ENCODE data around the gene TOE1.

DNA sequence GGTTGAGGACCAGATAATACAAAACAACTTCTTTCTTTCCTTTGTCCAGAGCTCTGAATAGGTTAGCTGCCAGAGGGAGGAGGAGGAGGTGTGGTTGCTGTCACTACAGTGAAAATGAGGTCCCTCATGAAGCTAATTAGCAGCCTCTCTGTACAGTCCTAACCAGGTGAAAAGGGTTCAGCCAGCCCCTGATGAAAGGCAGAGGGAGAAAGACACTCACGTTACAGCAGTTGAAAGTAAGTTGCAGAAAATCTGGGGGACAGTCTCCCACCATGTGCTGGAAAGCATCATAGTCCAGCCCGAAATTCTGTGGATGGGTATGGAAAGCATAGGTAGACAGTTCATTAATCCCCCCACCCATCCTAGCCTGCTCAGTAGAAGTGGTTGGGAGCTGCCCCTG is 6.5 kb downstream of the TOE1 start:
- no peak for TF ChIP-seq EP300 (IDR thresholded peaks at IDR 0.05; ENCODE audit: borderline replicate concordance)
- no peak for TF ChIP-seq TAF1 (IDR thresholded peaks at IDR 0.05; ENCODE audit: low read depth)
- no peak for TF ChIP-seq MAX (IDR thresholded peaks at IDR 0.05)
- no peak for TF ChIP-seq CEBPB (IDR thresholded peaks at IDR 0.05)
- no peak for TF ChIP-seq TEAD4 (IDR thresholded peaks at IDR 0.05)
- TF ChIP-seq REST (IDR thresholded peaks at IDR 0.05; ENCODE audit: low read depth) = no peak
- TF ChIP-seq EGR1 (IDR thresholded peaks at IDR 0.05) = no peak
- no peak for TF ChIP-seq YY1 (IDR thresholded peaks at IDR 0.05; ENCODE audit: low read depth)
- TF ChIP-seq TCF12 (IDR thresholded peaks at IDR 0.05; ENCODE audit: low read depth) = no peak
- TF ChIP-seq RAD21 (IDR thresholded peaks at IDR 0.05; ENCODE audit: low read depth) = no peak
- TF ChIP-seq FOXM1 (IDR thresholded peaks at IDR 0.05; ENCODE audit: borderline replicate concordance, low read depth) = no peak
- no peak for TF ChIP-seq NFIC (IDR thresholded peaks at IDR 0.05)
- no peak for TF ChIP-seq USF1 (IDR thresholded peaks at IDR 0.05)

Data from Ishikawa (cell line).